HG03457 (cell line): Measurements from ENCODE around the gene USP48.
"Not testable (repeated sequence)": the region's sequence is repeated elsewhere in the genome, so short reads cannot be mapped to it uniquely, and the experiment has no call there.

Source experiments
- ATAC-seq: cut with Tn5 transposase; IDR thresholded peaks from one replicate; pipeline ENCODE4 v1.9.1; 2021; ENCODE audit warnings: moderate number of reproducible peaks; ENCODE audit not compliant: unreplicated experiment

Gene USP48

DNA sequence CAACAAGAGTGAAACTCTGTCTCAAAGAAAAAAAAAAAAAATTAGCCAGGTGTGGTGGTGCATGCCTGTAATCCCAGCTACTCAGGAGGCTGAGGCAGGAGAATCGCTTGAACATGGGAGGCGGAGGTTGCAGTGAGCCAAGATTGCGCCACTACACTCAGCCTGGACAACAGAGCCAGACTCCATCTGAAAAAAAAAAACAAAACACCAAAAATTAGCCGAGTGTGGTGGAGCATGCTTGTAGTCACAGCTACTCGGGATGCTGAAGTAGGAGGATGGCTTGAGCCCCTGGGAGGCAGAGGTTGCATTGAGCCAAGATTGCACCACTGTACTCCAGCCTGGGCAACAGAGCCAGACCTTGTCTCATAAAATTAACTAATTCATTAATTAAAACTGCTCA lies 6.0 kb downstream of the USP48 start:
- not testable (repeated sequence) for ATAC-seq

GRCh38 chr1:21775985-21776562 lies 6.9 kb downstream of the USP48 start:
- no peak for ATAC-seq

GRCh38 chr1:21775550-21775914 lies 7.4 kb downstream of the USP48 start:
- no peak for ATAC-seq

DNA sequence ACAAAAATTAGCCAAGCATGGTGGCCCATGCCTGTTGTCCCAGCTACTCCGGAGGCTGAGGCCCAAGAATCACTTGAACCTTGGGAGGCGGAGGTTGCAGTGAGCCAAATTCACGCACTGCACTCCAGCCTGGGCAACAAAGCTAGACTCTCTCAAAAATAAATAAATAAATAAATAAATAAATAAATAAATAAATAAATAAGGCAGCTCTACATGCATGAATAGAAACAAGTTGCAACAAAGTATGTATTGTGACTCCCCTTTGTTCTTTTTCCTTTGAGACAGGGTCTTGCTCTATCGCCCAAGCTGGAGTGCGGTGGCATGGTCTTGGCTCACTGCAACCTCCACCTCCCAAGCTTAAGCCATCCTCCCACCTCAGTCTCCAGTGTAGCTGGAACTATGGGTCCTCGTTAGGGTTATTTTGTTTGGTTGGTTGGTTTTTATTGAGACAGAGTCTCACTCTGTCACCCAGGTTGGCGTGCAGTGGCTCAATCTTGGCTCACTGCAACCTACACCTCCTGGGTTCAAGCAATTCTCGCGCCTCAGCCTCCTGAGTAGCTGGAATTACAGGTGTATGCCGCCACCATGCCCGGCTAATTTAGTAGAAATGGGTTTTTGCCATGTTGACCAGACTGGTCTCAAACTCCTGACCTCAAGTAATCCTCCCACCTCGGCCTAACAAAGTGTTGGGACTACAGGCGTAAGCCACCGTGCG lies 8.0 kb downstream of the USP48 start:
- no peak for ATAC-seq

DNA sequence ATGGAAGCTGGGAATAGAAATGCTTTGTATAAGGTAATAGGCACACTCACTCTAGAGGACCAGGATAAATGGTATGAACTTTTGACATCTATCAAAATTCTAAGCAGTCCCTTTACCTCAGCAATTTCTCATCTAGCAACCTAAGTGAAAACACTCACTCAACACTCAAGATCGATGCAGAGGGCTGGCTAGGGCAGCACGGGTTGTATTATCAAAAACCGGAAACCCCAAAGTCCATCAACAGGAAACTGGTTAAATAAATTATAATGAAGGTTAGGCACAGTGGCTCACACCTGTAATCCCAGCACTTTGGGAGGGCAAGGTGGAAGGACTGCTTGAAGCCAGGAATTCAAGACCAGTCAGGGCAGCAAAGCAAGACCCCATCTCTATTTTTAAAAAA lies 9.4 kb downstream of the USP48 start:
- no peak for ATAC-seq

DNA sequence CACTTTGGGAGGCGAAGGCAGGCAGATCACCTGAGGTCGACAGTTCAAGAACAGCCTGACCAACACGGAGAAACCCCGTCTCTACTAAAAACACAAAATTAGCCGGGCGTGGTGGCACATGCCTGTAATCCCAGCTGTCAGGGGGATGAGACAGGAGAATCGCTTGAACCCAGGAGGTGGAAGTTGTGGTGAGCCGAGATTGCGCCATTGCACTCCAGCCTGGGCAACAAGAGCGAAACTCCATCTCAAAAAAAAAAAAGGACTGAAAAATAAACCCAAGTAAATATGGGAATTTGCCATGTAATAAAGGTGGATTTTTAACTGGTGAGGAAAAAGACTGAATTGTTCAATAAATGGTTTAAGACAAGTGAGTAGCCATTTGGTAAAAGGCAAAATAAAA lies 11.3 kb downstream of the USP48 start:
- ATAC-seq, result not testable (repeated sequence)

- not testable (repeated sequence) for ATAC-seq
These were observed 12.3 kb downstream of the USP48 start for GRCh38 chr1:21770602-21771001.

- ATAC-seq, result no peak
These were observed 12.7 kb downstream of the USP48 start for GRCh38 chr1:21770201-21770600.

DNA sequence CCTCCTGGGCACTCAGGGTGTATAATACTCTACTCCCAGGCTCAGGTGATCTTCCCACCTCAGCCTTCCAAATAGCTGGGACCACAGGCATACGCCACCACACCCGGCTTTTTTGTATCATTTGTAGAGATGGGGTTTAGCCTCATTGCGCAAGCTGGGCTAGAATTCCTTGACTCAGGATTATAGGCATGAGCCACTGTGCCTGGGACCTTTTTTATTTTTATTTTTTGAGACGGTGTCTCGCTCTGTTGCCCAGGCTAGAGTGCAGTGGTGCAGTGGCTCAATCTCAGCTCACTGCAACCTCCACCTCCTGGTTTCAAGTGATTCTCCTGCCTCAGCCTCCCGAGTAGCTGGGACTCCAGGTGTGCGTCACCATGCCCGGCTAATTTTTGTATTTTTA lies 15.8 kb downstream of the USP48 start:
- ATAC-seq, result not testable (repeated sequence)

GRCh38 chr1:21766210-21766609 lies 16.7 kb downstream of the USP48 start:
- ATAC-seq, result no peak

DNA sequence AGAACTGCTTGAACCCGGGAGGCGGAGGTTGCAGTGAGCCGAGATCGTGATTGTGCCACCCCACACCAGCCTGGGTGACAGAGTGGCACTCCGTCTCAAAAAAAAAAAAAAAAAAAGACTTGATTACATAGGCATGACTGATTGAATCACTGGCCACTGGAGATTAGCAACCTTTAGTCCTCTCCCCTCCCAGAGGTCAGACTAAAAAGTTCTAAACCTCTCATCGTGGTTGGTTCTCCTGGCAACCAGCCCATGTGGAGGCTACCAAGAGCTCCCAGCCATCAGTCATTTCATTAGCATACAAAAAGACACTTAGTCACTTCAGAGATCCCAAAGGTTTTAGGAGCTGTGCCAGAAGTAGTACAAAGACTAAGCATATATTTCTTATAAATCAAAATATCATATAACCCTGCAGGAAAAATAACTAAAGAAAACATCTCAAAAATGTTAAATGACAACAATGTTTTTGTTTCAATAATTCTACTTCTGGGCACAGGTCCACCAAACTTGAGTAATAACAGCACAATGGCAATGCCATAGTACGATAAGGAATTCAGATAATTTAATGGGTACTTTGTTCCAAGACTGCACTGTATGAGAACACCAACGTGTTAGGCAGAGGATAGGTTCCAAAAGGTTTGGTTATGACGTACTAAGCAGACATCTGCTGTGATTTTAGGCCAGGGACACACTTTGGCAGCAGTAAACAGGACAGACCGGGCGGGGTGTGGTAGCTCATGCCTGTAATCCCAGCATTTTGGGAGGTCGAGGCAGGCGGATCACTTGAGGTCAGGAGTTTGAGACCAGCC lies 18.1 kb downstream of the USP48 start:
- no peak for ATAC-seq

DNA sequence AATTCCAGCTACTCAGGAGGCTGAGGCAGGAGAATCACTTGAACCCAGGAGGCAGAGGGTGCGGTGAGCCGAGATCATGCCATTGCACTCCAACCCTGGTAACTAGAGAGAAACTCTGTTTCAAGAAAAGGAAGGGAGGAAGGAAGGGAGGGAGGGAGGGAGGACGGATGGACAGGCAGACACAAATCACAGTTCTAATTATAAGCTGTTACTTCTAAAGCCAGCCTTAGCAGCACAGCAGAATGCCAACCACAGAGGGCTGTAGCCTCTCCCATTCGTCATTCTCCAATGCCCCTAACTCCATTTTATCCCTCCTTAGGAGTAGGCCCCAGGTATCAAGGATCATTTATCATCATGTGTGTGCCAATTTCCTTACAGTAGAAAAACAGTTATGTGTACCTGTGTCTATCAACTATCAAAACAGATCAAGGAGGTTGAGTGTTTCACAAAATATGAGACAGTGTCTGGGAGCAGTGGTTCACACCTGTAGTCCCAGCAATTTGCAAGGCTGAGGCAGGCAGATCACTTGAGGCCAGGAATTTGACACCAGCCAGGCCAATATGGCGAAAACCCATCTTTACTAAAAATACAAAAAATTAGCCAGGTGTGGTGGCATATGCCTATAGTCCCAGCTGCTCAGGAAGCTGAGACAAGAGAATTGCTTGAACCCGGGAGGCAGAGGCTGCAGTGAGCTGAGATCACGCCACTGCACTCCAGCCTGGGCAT lies 19.1 kb downstream of the USP48 start:
- no peak for ATAC-seq

DNA sequence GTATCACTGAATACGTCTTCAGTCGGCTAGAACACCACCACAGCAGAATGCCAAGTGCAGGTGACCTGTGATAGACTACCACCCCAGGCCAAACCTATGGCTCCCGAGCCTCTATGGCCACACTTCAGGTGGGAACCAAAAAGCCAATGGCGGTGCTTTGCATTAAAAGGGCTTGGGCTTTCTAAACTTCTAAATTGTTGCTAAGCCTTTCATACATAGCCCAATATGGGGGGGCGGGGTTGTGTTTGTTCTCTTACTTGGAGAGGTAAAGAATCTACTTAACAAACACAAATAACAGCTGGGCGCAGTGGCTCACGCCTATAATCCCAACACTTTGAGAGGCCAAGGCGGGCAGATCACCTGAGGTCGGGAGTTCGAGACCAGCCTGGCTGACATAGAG lies 19.7 kb downstream of the USP48 start:
- no peak for ATAC-seq

- no peak for ATAC-seq
These were observed 20.9 kb downstream of the USP48 start for GRCh38 chr1:21762022-21762404.

GRCh38 chr1:21761052-21761451 lies 21.9 kb downstream of the USP48 start:
- no peak for ATAC-seq

- ATAC-seq, result no peak
These were observed 23.1 kb downstream of the USP48 start for GRCh38 chr1:21759818-21760217.

DNA sequence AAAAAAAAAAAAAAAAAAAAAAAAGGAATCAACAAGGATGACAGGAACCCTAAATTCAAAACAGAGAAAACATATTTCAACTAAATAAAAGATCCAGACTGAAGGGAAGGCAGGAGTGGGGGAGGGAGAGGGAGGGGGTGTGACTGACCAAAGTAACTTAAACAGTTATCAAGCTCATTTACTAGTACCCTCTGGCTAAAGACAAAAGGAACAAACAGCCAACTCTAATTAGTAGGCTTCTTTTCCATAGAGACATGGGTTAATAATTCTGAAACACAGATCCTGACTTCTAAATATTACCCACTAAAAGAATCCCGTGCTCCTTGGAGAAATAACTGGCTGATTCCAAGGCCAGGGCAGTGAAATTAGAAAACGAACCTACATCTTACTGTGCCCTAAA lies 23.8 kb downstream of the USP48 start:
- ATAC-seq, result no peak

GRCh38 chr1:21758614-21759013 lies 24.3 kb downstream of the USP48 start:
- no peak for ATAC-seq

DNA sequence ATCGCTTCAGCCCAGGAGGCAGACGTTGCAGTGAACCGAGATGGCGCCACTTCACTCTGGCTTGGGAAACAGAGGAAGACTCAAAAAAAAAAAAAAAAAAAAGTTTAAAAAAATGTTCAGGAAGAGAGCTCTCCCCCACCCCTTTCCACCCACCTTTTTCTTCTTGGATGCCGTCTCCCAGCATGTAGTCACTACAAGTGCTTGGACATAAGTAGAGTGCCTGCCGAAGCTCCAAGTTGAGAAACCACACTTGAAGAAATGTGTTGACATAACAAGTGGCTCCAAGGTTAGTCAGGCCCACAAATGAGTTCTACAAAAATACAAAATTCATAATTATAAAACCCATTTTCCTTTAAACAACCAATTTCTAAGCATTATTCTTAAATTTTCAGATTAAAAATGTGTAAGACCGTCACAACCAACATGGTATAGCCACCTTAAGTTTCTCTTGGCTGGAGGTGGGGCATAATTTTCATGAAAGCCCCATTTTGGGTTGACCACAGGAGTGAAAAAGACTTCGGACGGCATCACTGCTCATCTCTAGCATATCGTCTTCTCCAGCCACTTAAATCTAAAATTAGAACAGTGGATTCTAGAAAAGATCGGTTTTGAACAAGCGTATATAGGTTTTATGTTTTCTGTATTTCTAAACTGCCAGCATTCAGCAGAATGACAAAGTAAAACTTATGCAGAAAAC lies 26.4 kb downstream of the USP48 start:
- no peak for ATAC-seq

DNA sequence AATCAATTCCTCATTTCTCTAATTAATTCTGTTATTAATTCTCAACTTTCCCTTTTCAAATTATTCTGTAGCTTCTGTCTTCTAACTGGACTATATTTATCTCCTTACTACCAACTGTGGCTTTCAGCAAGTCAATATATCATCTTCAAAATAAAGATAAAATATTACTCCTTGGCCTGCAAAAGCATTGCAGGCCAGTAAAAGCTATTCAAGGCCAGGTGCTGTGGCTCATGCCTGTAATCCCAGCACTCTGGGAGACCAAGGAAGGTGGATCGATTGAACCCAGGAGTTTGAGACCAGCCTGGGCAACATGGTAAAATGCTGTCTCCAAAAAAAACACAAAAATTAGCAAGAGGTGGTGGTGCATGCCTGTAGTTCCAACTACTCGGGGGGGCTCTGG lies 27.9 kb downstream of the USP48 start:
- ATAC-seq, result no peak

DNA sequence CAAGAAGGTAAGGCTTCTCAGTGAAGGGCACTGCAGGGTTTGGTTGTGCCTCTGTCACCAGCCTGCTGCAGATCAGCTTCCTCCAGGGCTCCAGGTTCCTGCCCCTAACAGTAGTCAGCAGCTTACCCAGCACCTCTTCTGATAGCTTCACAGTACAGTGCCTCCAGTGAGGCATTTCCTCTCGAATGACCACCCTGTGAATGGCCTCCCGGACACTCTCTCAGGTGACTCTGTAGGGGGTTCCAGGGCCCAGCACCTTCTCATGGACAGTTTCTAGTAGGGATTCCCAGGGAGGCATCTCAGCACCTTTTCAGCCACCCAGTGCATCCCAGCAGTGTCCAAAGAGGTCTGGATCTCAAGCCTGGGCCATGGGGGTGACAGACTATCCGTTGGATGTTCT lies 28.4 kb downstream of the USP48 start:
- no peak for ATAC-seq
